Prostate gland (tissue), 2 donors: ENCODE results near the gene MEIOSIN.

Experiments
- POLR2AphosphoS5 ChIP-seq: sonication (generic); formaldehyde crosslinking; IDR thresholded peaks from one replicate; pipeline ENCODE4 v1.6.1; 2017; ENCODE audit warnings: antibody characterized with exemption
- TF ChIP-seq, protein P1 (sequence below), 4 experiments: fragments of 200-600 bp in 2 of 4; fragments of 450-650 bp in 2 of 4; sonication (generic) in 2 of 4; IDR thresholded peaks; 1 replicate in 3 of 4; 2 replicates in 1 of 4; pipeline ENCODE4 v1.5.1; 2016 to 2019; ENCODE audit warnings: antibody characterized with exemption in 4 of 4, mild to moderate bottlenecking in 2 of 4, moderate library complexity in 2 of 4

DNA sequence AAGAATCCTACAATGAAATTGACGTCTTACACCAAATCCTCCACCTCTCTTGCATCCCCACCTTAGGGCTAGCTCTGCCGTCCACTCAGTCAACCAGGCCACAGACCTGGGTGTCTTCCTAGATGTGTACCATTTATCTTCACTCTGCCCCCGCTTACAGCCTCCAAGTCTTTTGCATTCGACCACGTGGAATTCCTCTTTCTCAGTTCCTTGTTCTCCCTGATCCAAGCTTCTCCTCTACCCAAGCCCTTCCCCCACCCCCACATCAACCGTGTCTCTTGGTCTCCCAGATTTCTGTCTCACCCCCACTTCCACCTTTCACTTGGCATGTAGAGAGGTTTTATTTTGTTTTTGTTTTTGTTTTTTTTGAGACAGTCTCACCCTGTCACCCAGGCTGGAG, 60.6 kb downstream of the MEIOSIN start:
- TF ChIP-seq, protein P1, sequence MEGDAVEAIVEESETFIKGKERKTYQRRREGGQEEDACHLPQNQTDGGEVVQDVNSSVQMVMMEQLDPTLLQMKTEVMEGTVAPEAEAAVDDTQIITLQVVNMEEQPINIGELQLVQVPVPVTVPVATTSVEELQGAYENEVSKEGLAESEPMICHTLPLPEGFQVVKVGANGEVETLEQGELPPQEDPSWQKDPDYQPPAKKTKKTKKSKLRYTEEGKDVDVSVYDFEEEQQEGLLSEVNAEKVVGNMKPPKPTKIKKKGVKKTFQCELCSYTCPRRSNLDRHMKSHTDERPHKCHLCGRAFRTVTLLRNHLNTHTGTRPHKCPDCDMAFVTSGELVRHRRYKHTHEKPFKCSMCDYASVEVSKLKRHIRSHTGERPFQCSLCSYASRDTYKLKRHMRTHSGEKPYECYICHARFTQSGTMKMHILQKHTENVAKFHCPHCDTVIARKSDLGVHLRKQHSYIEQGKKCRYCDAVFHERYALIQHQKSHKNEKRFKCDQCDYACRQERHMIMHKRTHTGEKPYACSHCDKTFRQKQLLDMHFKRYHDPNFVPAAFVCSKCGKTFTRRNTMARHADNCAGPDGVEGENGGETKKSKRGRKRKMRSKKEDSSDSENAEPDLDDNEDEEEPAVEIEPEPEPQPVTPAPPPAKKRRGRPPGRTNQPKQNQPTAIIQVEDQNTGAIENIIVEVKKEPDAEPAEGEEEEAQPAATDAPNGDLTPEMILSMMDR (IDR thresholded peaks at IDR 0.05), result no peak
- TF ChIP-seq POLR2AphosphoS5, result no peak
